Fibroblast of mammary gland (primary cell): ENCODE results near the gene TMEM252.

Source experiments
- DNase-seq: peaks from one replicate; pipeline ENCODE4 v3.0.0-alpha.2; 2010; ENCODE audit warnings: low read depth
- H3K4me3 ChIP-seq: 2 replicates; pipeline ENCODE4 v1.5.1; 2011; ENCODE audit warnings: low read depth, mild to moderate bottlenecking, low read length, moderate library complexity; ENCODE audit not compliant: control insufficient read depth
- TF ChIP-seq, protein P1 (sequence below): conservative IDR thresholded peaks from 2 replicates; pipeline ENCODE4 v1.5.1; 2011; ENCODE audit warnings: low read depth, low read length, inconsistent platforms; ENCODE audit not compliant: control insufficient read depth, insufficient read depth

The TMEM252 gene

DNA sequence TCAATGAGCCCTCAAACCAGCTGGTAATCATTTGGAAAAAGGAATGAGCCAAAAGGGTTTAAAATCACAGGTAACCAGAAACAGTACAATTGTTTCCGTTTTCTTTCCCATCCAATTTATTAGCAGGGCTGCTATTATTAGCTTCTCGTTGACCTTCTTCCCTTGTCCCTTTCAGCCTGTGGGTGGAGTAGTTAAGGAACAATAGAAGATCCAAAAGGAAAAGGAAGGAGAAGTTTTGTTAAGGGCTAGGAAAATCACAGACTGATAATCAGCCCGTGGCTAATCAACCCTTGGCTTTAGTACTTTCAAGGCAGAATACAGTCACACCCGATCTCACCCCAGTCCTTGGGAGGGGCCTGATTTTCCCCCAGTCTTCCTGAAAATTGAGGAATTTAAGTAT, 38.4 kb downstream of the TMEM252 start:
- TF ChIP-seq, protein P1, sequence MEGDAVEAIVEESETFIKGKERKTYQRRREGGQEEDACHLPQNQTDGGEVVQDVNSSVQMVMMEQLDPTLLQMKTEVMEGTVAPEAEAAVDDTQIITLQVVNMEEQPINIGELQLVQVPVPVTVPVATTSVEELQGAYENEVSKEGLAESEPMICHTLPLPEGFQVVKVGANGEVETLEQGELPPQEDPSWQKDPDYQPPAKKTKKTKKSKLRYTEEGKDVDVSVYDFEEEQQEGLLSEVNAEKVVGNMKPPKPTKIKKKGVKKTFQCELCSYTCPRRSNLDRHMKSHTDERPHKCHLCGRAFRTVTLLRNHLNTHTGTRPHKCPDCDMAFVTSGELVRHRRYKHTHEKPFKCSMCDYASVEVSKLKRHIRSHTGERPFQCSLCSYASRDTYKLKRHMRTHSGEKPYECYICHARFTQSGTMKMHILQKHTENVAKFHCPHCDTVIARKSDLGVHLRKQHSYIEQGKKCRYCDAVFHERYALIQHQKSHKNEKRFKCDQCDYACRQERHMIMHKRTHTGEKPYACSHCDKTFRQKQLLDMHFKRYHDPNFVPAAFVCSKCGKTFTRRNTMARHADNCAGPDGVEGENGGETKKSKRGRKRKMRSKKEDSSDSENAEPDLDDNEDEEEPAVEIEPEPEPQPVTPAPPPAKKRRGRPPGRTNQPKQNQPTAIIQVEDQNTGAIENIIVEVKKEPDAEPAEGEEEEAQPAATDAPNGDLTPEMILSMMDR: no peak
- no peak for DNase-seq
- no peak overlapping the region for H3K4me3 ChIP-seq

DNA sequence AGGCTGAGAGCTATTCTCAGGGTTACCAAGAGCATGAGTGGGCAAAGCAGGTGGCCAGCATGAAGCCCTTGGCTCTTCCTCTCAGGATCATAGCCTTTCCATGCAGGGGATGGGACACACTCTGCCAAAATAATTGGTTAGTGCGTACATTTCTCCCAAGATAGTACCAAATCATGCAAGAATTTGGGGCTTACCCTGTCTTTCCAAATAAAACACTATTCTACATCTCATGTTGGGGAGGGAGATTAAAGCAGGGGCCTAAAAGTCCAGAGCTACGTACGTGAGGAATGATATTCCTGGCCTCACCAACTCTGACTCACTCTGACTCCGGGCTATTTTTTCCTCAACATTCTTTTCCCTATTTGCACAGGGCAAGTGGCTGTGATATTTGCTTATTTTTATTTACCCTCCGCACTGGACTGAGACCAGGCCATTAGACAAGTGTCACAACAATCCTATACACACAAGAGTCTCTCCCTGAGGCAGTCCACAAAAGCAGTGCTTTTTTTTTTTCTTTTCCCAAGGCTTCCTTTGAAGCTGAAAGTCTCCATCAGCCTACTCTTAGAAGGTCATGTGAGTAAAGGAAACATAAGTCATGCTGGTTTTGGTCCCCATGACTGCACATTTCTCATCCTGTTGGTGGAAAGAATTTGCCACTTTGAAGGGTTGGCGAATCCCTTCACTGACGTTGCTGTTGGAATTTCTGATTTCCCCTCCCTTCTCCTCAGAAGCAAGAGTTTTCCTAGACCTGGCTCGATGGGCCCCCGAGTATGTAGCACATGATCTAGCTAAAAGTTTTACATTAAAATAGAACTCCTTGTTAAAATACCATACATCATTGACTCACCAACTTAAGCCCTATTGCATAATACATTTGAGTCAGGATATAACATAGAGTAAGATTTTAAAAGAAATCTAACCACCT, 40.0 kb downstream of the TMEM252 start:
- TF ChIP-seq, protein P1: no peak
- DNase-seq: peak; percentile 11
- H3K4me3 ChIP-seq: no peak overlapping the region

DNA sequence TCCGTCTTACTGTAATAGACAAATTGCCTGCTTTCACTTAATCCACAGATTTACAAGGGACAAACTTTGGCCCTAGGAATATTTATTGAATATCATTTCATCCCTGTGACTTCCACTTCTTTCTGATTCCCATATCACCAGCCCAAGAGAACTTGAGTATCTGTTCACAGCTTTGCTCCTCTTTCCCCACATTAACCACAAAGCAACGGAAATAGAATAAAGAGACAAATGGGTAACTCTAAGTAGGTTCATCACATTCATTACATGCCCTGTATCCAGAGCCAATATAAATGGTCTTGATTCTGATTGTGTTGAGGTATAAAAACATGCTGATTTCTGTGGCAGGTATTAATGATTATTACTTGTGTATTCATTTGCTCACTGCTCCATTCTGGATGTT, 41.9 kb downstream of the TMEM252 start:
- TF ChIP-seq, protein P1: no peak

DNA sequence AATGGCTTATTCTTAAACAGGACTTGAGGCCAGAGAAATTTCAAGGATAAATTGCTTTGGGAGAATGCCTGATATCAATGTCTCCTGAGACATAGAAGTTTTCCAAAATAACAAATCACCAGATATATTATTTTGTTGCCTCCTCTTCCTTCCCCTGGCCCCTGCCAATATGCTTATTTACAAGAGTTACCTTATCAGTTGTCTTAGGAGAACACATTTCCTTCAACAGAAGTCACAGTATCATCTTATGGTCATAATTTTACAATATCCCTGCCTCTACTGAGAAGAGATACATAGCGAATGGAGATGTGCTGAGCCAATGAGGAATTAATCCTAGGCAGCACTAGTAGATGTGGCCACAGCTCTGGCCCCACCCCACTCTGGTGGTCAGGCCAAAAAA, 43.1 kb downstream of the TMEM252 start:
- TF ChIP-seq, protein P1: no peak
- H3K4me3 ChIP-seq: no peak overlapping the region
- DNase-seq: no peak

More for the DNA sequence above, 41.9 kb downstream of the TMEM252 start:
- DNase-seq: no peak
- H3K4me3 ChIP-seq: no peak overlapping the region

DNA sequence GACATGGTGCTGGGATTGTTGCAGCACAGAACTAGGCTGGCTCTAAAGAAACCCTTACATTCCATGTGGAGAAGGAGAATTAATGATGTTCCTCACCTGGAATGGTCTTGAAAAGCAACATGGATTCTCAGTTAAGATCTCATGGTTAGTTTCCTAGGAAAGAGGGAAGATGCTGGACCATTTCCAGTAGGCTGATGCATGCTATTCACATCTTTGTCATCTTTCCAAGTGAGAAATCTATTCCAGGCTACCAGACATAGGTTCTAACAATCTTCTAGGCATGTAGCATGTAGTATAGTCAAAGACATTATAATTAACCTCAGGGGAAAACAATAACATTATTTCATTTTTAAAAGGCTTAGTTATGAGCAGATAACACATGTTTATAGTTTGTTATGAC, 44.3 kb downstream of the TMEM252 start:
- no peak overlapping the region for H3K4me3 ChIP-seq
- TF ChIP-seq, protein P1: no peak
- peak; percentile 13 for DNase-seq

DNA sequence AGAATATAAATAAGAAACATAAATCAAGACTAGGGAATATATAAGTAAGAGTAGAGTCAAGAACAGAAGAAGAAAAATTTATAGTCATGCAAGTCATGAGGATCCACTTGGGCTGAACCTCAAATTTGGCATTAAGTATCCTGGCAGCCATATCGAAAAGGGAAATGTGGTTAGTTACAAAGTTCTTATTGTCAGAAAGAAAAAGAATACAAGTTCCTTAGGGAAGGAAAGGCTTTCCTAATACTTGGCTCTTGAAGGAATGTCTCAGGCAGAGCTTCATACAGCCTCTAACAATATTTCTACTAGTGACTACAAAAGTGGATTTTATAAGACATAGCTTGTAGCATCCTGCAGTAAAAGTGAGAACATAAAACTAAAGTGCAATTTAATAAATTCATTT, 45.4 kb downstream of the TMEM252 start:
- no peak overlapping the region for H3K4me3 ChIP-seq
- no peak for DNase-seq
- TF ChIP-seq, protein P1: no peak
